ENCODE measurements around the gene GLYATL3. TPM values are rescaled to one million over a fixed set of nuclear protein-coding genes. Genes with fewer than 3 reads are reported as not detected.

GLYATL3 gene
- total and polyA plus RNA-seq, 10 of the 15 experiments (the other 5 are each of a cell fraction or from before 2014, with no cell fraction given): not detected

- ChIA-PET SMC1A (ENCODE audit: uncharacterized antibody, unreplicated experiment) (interaction anchor here (0.9 to 2.2 kb wide), 13 partner anchors 9 to 383 kb away, joined by 3 to 10 read pairs (median 3); partner anchors contain the start of gene C6orf141), RAD21 (ENCODE audit: unreplicated experiment) (interaction anchor here (0.9 to 3.2 kb wide), 6 partner anchors 22 to 317 kb away, joined by 3 to 14 read pairs (median 4); partner anchors contain the start of gene CRISP3), POLR2A (interaction anchor here (0.6 to 0.7 kb wide), 2 partner anchors 67 to 124 kb away, joined by 3 read pairs; no protein-coding TSS in a partner anchor), CTCF (interaction anchor here (0.6 to 6.2 kb wide), 27 partner anchors 10 to 428 kb away, joined by 3 to 98 read pairs (median 5); no protein-coding TSS in a partner anchor)
- no peaks in the 10 kb centered on the region for H3K9me3 ChIP-seq (replicated peaks; ENCODE audit: control insufficient read depth, insufficient read depth, low read length)
- no peaks in the 10 kb centered on the region for H4K20me1 ChIP-seq (ENCODE audit: control insufficient read depth, insufficient read depth)
- H3K79me2 ChIP-seq (ENCODE audit: control insufficient read depth, insufficient read depth, low read length): no peaks in the 10 kb centered on the region
- H3K9ac ChIP-seq (ENCODE audit: control insufficient read depth, insufficient read depth, low read length): no peak overlapping the region
- in situ Hi-C loops (cut with MboI) (loop anchor here (5.0 kb wide), 1 partner anchor 315 kb away; no protein-coding TSS in a partner anchor), intact Hi-C loops (cut with micrococcal nuclease; ENCODE audit: unreplicated experiment) (loop anchor here (1.0 kb wide), 2 partner anchors 75 to 317 kb away; no protein-coding TSS in a partner anchor)
- no peaks in the 10 kb centered on the region for H3K36me3 ChIP-seq (ENCODE audit: control insufficient read depth in 2 of 2, insufficient read depth in 2 of 2, low read length in 1 of 2)
- 0 out of 2 replicates have a peak overlapping the region, but pooled peaks have one; percentile 2 for H2AFZ ChIP-seq (ENCODE audit: control insufficient read depth, low read depth, low read length)
- no peak overlapping the region for H3K27ac ChIP-seq (ENCODE audit: control insufficient read depth, insufficient read depth)
- H3K4me3 ChIP-seq: no peak overlapping the region
- peak; percentile 99 for ATAC-seq
- FAIRE-seq: peak; percentile 66
- WGBS (ENCODE audit: insufficient coverage, insufficient replicate concordance, low lambda C conversion rate, missing lambda C conversion rate): 0% methylated on average over 3 of the region's 3 CpGs
- no TSS peak for BruUV-seq (replicated peaks)
- no peak overlapping the region for H3K4me2 ChIP-seq (ENCODE audit: control insufficient read depth, insufficient read depth)
- DNase-seq (ENCODE audit: low read depth, low spot score): no peak
- H3K27me3 ChIP-seq (replicated peaks in 1 of 2; ENCODE audit: control insufficient read depth in 2 of 2, insufficient read depth in 2 of 2, low read length in 1 of 2): no peaks in the 10 kb centered on the region
- no peaks in the 10 kb centered on the region for H3K4me1 ChIP-seq (ENCODE audit: control insufficient read depth, insufficient read depth, low read length)
- peak; percentile 62 to 93 (median 81); a peak in 5 of 6 replicates for TF ChIP-seq CTCF (IDR thresholded peaks at IDR 0.05 in 2 of 3, conservative IDR thresholded peaks at IDR 0.05 in 1 of 3; ENCODE audit: control insufficient read depth in 2 of 3, extremely low read depth in 1 of 3, insufficient read depth in 1 of 3, low read depth in 3 of 3, low read length in 3 of 3)
- TF ChIP-seq ATF3 (IDR thresholded peaks at IDR 0.05; ENCODE audit: borderline replicate concordance, extremely low read depth, low read depth, low read length): peak; percentile 26; the same call in 1 of the 2 replicates
- TF ChIP-seq ZNF592 (IDR thresholded peaks at IDR 0.05): peak; percentile 82
- no peak for TF ChIP-seq CBX3 (IDR thresholded peaks at IDR 0.05; ENCODE audit: borderline replicate concordance, low read depth)
- TF ChIP-seq SMC3 (IDR thresholded peaks at IDR 0.05; ENCODE audit: borderline replicate concordance, low read length): peak; percentile 85
- no peak for TF ChIP-seq ZBTB4 (CRISPR knock-in tag; IDR thresholded peaks at IDR 0.05)
- no peak for TF ChIP-seq RBBP5 (conservative IDR thresholded peaks at IDR 0.05)
- TF ChIP-seq EGR1 (IDR thresholded peaks at IDR 0.05; ENCODE audit: borderline replicate concordance in 1 of 2, low read depth in 2 of 2, low read length in 2 of 2): no peak
- TF ChIP-seq ZNF217 (IDR thresholded peaks at IDR 0.05): no peak
- peak; percentile 68 for TF ChIP-seq RAD21 (IDR thresholded peaks at IDR 0.05; ENCODE audit: insufficient read depth, low read depth, low read length)
- TF ChIP-seq TCF3 (IDR thresholded peaks at IDR 0.05; ENCODE audit: borderline replicate concordance, insufficient read depth, low read depth, low read length): no peak
Measured at GRCh38 chr6:49531774-49532569, 32.2 kb downstream of the GLYATL3 start.
